ENCODE measurements around the gene MRFAP1L1.

MRFAP1L1 gene

DNA sequence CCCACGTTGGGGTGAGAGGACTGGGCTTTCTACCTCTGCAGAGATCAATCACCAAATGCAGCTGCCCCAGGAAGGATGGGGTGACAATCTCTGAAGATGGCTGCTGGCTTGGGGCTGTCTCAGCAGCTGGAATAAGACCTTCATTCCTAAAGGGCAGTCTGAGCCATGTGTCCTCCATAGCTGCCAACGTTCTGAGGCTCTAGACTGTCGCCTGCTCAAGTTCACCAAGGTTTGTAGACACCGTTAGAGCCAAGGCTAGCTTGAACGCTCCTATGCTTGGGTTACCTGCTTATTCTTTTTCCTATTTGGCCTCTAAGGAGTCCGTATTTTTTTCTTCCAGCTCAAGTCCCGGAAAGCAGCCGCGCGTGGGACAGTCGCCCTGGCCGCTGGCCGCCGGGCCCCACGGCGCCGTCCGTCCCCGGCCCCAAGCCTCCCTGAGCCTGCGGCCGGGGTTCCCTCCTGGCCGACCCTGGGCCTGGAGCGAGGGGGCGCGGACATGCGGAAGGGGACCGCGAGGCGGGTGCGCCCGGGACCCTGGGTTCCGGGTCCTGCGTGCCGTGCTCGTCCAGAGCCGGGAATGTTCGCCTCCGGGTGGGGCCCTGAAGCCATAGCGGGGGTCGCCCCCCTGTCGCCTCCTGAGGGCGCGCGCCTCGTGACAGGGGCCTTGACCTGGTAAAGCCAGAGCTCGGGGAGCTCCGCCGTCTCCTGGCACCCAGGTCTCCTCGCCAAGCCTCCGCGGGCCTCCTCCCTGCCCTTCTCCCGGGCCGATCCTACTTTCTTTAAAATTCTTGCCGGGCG, 45.9 kb downstream of the MRFAP1L1 start:
- in situ Hi-C loops (cut with MboI; ENCODE audit: low sequenced_read_pairs) = no loop called here

GRCh38 chr4:6662591-6662990, 47.1 kb downstream of the MRFAP1L1 start:
- in situ Hi-C loops (cut with MboI; ENCODE audit: low sequenced_read_pairs) = no loop called here

GRCh38 chr4:6660430-6660829, 49.2 kb downstream of the MRFAP1L1 start:
- in situ Hi-C loops (cut with MboI; ENCODE audit: low sequenced_read_pairs) = no loop called here

GRCh38 chr4:6659897-6660296, 49.8 kb downstream of the MRFAP1L1 start:
- in situ Hi-C loops (cut with MboI; ENCODE audit: low sequenced_read_pairs) = no loop called here

DNA sequence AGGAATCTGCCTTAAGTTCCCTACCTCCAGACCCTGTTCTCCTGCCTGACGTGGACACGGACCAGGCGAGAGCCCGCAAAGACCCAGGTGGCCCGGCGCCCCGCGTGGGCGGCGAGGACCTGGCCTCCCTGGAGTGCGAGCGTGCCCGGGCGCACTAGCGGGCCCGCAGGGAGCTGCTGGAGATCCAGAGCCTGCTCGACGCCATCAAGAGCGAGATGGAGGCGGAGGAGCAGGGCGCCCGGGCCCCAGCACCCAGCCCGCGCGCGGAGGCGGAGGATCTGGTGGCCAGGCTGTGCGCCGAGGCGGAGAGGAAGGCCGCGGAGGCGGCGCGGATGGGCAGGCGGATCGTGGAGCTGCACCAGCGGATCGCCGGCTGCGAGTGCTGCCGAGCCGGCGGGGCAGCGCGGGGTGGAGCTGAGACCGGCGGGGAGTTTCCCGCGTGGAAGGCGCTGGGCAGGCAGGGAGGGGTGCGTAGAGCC, 51.0 kb downstream of the MRFAP1L1 start:
- in situ Hi-C loops (cut with MboI; ENCODE audit: low sequenced_read_pairs) = no loop called here

DNA sequence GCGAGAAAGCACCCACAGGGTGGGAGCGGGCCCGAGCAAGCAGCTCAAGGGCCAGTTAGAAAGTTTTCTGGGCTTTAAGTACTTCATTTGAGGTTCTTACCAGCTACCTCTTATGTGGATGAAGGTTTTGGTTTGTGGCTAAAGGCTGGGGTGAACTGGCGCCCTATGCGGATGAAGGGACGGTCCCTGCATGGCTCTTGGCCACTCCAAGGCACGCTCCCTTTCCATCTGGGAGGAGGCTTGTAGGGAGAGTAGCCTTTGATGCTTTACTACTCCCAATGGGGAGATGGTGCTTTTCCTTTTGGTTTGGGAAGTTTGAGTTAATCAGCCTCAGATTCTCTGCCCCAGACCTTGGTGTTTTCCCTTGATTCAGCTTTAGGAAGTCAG, 51.5 kb downstream of the MRFAP1L1 start:
- in situ Hi-C loops (cut with MboI; ENCODE audit: low sequenced_read_pairs) = no loop called here
